ENCODE measurements around the gene SPTLC2.

SPTLC2 gene

GRCh38 chr14:77474479-77475177, 141.8 kb downstream of the SPTLC2 start:
- in situ Hi-C loops (cut with MboI; ENCODE audit: low sequenced_read_pairs) = no loop called here

GRCh38 chr14:77473921-77474320, 142.5 kb downstream of the SPTLC2 start:
- in situ Hi-C loops (cut with MboI; ENCODE audit: low sequenced_read_pairs) = no loop called here

GRCh38 chr14:77470224-77470870, 146.1 kb downstream of the SPTLC2 start:
- in situ Hi-C loops (cut with MboI; ENCODE audit: low sequenced_read_pairs) = no loop called here

- in situ Hi-C loops (cut with MboI; ENCODE audit: low sequenced_read_pairs) = no loop called here
These were observed 146.9 kb downstream of the SPTLC2 start for GRCh38 chr14:77469539-77469938.

GRCh38 chr14:77469067-77469505, 147.4 kb downstream of the SPTLC2 start:
- in situ Hi-C loops (cut with MboI; ENCODE audit: low sequenced_read_pairs) = no loop called here

- in situ Hi-C loops (cut with MboI; ENCODE audit: low sequenced_read_pairs) = no loop called here
These were observed 148.6 kb downstream of the SPTLC2 start for GRCh38 chr14:77467801-77468200.

- in situ Hi-C loops (cut with MboI; ENCODE audit: low sequenced_read_pairs) = no loop called here
These were observed 157.2 kb downstream of the SPTLC2 start for GRCh38 chr14:77459072-77459723.

GRCh38 chr14:77458249-77458950, 158.0 kb downstream of the SPTLC2 start:
- in situ Hi-C loops (cut with MboI; ENCODE audit: low sequenced_read_pairs) = no loop called here

GRCh38 chr14:77457522-77458248, 158.8 kb downstream of the SPTLC2 start, which contains the start of the genes AHSA1 and VIPAS39:
TSS of gene AHSA1 (plus strand) at chr14:77458093. CDS start at chr14:77458190, 97 bp downstream.
TSS of gene VIPAS39 (minus strand) at chr14:77457601. CDS start at chr14:77454102, 3,499 bp downstream.
- in situ Hi-C loops (cut with MboI; ENCODE audit: low sequenced_read_pairs) = no loop called here

- in situ Hi-C loops (cut with MboI; ENCODE audit: low sequenced_read_pairs) = no loop called here
These were observed 159.3 kb downstream of the SPTLC2 start for GRCh38 chr14:77457115-77457521.
